Neural progenitor cell (in vitro differentiated cells): ENCODE results near the gene HRH4.

Source experiments
- EZH2phosphoT487 ChIP-seq: fragments of 200-600 bp; sonication (generic); IDR thresholded peaks from 2 replicates; pipeline ENCODE4 v1.6.1; 2017; ENCODE audit warnings: antibody characterized with exemption
- TF ChIP-seq, protein P1 (sequence below): fragments of 200-600 bp; sonication (generic); IDR thresholded peaks from 2 replicates; pipeline ENCODE4 v1.5.1; 2017; ENCODE audit warnings: antibody characterized with exemption, mild to moderate bottlenecking

DNA sequence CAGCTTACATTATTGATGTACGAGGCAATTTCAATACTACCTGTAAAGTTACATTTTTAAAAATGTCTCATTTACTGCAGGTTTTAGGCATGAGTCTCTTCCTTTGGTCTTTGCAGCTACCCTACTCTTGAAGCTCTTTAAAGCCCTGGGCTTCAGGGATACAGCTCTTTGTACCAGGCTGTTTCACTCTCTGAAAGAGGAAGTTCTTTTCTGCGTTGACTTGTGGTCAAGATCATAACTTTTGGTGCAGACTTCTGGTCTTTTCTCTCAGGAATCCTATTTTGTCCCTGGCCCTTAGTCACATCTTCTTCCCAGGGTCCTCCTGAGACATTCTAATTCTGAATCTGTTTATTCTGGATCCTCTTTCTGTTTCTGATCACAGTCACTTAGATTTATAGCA lies 16.6 kb upstream of the HRH4 start:
- TF ChIP-seq, protein P1, sequence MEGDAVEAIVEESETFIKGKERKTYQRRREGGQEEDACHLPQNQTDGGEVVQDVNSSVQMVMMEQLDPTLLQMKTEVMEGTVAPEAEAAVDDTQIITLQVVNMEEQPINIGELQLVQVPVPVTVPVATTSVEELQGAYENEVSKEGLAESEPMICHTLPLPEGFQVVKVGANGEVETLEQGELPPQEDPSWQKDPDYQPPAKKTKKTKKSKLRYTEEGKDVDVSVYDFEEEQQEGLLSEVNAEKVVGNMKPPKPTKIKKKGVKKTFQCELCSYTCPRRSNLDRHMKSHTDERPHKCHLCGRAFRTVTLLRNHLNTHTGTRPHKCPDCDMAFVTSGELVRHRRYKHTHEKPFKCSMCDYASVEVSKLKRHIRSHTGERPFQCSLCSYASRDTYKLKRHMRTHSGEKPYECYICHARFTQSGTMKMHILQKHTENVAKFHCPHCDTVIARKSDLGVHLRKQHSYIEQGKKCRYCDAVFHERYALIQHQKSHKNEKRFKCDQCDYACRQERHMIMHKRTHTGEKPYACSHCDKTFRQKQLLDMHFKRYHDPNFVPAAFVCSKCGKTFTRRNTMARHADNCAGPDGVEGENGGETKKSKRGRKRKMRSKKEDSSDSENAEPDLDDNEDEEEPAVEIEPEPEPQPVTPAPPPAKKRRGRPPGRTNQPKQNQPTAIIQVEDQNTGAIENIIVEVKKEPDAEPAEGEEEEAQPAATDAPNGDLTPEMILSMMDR = no peak
- no peak for TF ChIP-seq EZH2phosphoT487
